ENCODE measurements around the gene SAMD5. TPM values are rescaled to one million over a fixed set of nuclear protein-coding genes. Genes with fewer than 3 reads are reported as not detected.

SAMD5 gene
- total RNA-seq = 0.39 TPM
- long read RNA-seq = 0 reads

DNA sequence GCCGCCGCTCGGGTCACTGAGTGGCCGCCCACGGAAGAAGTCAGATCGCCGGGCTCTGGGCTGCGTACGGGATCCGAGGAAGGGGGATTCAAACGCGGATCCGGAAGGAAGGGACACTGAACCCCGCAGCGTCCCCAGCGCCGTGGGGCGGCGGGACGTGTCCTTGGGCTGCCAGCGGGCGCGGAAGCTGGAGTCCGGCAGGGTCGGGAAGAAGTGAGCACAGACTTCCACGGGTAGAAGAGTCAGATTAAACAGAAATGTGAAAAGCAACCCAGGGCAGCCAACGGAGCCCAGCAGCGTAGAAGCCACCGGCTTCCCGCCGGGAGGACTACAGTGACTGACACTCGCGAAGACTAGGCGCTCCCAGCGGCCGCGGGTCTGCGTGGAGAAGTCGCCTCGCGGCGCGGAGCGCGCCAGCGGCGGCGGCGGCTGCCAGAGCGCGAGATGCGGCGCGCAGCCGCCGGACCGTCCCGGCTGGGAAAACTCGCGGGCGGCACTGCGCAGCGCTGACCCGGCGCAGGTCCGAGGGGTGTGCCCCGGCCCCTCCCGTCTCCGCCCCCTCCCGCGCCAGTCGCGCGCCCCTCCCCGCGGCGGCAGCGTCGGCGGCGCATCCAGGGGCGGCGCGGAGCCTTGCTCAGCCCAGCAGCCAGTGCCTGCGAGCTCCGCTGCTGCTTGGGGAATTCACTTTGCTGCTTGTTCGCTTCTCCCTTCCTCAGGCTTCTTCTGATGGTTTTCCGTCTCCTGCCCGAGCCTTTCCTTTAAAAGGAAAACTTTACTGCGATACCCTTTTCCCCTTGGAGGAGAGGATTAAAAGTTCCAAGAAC, at the start of gene SAMD5:
SAMD5 (plus strand) TSS at position 649 of the 824 bp plus-strand sequence. CDS start 239 bp downstream, outside the sequence.
- peak; percentile 89 for DNase-seq (ENCODE audit: low spot score)

DNA sequence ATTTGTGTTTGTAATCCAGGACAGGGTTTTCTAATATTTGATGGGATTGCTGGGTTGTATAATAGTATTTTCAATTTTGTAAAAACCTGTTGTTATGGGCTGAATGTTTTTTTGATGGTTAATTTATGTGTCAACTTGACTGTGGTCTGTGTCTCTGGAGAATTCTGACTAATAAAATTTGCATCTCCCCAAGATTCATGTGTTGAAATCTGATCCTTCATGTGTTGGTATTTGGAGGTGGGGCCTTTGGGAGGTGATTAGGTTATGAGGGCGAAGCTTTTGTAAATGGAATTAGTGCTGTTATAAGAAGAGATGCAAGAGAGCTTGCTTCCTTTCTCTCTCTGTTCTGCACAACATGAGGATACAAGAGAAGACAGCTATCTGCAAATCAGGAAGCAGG, 48.7 kb upstream of the SAMD5 start:
- no peak for DNase-seq (ENCODE audit: low spot score)

DNA sequence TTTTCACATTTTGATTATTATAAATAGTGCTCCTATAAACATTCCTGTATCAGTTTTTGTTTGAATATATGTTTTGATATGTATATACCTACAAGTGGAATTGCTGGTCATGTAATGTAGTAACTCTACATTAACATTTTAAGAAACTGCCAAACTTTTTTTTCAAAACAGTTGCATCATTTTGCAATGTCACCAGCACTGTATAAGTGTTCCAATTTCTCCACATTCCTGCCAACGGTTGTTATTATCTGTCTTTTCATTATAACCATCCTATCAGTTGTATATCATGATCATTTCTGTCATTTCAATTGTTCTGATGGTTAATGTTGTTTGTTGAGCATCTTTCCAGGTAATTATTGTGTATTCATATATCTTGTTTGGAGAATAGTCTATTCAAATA, 44.8 kb upstream of the SAMD5 start:
- no peak for DNase-seq (ENCODE audit: low spot score)

DNA sequence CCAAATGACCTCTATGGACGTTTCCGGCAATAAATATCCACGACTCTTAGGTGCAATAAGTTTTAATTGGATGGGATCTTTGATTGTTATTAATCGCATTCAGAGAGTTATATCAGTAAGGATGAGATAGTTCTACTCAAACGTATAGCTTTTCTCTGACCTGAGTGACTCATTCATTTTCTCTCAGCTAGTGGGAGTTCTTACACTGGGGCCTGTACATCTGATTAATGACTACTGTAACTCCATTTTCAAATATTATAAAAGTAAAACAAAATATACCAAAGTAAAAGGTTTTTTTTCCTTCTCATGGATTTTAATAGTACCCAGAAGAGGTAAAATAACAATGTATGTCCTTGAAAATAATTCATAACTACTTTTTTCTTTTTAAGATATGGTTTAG, 41.1 kb upstream of the SAMD5 start:
- DNase-seq (ENCODE audit: low spot score) = no peak

DNA sequence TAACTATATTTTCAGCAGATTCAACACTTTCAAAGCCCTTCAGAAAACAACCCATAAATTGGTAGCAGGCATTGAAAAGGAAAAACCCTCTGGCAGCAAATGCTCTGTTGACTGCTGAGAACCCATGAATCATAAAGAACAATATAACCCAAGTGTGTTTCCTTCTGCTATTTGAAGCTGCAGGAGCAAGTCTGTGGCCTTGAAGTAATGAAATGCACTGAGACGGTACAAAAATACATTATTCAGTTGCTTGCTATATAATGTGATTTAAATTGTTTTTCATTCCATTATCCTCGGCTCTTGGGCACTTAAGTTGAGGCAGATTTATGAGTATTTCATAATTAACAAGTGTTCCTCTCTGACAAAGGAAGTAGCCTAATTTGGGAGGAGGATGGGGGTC, 40.6 kb upstream of the SAMD5 start:
- DNase-seq (ENCODE audit: low spot score) = no peak

DNA sequence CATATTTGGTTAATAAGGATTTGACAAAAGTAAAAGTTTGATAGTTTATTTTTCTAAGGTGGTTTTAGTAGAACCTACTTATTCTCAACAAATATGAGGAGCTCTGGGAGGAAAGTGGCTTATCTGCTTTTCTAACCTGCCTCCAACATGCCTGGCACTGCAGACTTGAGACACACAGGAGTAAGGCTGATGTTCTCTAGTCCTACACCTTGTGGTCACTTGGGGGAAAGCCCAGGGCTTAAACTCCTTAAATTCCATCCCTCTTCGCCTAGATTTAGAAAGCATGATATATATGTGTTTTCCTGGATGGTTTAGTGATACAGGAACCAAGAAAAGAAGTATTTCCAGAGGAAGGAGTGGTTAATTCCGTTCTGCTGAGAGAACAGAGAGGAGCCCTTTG, 39.9 kb upstream of the SAMD5 start:
- DNase-seq (ENCODE audit: low spot score) = no peak

DNA sequence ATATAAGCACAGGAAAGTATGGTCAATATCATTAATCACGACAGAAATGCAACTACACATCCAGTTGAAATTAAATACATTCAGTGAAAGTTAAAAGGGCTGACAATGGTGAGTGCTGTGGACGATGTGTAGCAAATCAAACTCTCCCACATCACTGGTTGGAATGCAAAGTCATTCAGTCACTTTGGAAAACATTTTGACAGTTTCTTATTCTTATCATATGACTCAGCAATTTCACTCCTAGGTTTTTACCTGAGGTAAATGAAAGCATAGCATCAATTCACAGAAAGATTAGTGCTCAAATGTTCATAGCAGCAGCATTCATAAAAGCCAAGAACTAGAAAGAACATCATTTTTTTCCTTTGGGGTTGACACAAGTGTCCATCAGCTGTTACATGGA, 28.6 kb upstream of the SAMD5 start:
- no peak for DNase-seq (ENCODE audit: low spot score)

DNA sequence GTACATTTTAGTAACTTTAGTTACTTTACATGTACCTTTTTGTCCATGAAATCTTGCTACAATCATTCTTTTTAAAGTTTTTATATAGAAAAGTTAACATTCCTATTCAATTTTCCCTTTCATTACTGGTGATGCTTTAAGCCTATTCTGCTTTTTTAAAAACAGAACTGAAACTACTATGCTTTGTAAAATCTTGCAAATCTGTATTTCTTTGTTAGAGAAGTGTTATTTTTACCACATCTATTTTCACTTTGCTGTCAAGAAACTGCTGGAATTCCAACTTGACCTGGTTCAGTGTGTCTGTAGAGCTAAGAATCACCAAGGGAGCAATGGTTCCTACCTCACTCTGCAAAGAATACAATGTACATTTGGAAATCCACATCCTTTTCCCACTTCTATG, 21.8 kb upstream of the SAMD5 start:
- DNase-seq (ENCODE audit: low spot score) = no peak

DNA sequence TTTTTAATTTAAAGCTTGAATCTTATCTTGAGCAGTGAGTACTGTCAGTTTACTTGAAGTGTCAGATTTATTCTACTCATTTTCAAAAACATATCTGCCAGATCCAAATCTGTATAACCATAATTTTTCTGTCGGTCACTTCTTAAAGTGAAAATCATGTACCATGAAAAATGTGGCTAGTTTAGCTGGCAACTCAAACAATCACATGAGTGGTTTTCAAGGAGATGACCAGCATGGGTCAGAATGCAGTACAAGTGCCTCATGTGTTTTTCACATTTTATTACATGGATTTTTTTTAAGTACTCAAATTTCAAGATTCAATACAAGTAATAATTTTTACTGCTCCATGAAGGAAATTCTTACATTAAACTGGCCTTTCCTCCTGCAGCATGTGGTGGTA, 11.0 kb upstream of the SAMD5 start:
- DNase-seq (ENCODE audit: low spot score) = no peak

DNA sequence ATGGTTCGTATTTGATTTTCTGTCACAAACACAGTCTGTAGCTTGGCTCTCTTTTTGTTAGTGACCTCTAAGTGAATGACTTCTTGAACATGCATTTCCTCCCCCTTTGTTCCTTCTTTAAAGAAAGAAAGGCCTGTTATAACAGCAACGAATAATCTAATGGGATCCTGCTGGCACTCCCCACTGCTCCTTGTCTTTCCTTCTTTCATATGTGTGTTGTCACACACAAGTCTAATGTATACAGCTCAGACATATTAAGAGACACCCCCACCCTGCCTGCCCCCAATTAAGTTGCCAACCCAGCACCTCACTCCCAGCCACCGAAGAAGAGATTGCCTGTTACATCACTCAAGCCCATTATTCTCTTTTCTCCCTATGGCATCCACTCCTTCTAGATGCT, 4.9 kb upstream of the SAMD5 start:
- DNase-seq (ENCODE audit: low spot score) = no peak

DNA sequence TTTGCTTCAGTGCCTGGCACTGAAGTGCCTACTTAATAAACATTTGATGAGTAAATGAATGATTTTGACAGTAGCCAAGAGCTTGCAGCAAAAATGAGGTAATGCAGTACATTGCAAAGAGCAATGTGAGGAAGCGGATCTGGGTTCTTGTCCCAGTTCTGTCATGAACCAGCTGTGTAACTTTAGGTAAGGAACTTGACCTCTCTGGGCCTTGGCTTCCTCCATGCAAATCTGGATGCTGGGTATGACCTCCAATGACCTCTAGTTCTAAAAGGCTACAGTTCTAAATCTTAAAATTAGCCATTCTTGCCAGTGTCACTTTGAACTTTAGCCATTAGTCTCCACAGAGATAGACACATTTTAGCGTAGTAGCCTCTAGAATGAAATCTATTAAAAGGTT, 3.6 kb upstream of the SAMD5 start:
- no peak for DNase-seq (ENCODE audit: low spot score)

DNA sequence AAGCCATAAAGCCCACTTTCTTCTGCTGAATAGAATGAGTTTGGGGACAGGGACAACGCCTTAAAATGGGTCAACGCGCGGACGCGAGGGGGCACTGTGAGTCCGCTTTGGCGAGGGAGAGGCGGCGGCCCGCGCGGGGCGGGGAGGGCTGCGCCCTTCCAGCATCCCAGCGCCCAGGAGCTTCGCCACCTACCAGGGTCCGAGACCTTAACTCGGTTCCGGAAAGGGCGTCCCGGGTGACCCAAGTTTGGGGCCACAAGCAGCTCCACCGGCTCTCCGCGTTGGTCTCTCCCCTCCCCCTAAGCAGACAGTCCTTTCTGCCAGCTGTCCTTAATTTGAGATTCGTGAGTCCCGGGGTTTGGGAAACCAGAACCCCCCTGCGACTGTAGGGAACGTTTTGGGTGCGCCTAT, 1.8 kb upstream of the SAMD5 start:
- peak; percentile 91 for DNase-seq (ENCODE audit: low spot score)

DNA sequence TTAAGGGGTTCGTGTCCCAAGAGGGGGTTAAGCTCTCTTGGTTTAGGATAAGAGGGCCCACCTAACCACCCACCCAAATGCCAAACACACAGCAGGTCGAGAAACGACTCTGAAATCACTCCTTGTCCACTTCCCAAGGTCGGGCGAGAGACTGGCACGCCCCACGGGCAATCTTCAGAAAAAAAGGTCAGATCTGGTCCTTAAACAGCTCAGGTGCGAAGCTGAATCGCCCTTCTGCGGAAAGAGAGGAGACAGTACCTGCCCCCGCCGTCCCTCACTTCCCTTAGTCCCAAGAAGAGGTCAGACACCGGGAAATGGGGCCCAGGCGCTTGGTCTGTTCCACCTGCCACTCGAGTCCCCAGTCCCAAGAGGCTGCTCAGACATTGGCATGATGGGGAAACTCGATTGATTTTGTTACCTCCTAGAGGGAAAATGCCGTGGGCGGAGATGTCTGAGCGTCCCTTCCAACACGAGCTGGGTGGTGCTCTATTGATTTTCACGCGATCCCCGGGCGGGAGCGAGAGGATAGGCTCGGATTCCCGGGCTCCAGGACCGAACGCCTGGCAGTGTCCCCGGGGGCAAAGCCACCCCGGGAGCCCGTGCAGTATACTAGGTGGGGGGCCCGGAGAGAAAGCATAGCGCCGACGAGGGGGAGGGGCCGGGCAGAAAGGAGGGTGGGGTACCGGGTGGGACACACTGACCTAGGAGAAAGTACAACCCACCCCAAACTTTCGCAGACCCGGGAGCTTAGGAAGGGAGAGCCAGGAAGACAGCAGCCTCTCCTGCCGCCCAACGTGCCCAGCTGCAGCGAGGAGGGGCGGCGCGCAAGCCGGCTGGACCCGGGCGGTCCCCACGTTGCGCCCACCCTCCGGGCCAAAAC, 1.1 kb upstream of the SAMD5 start:
- DNase-seq (ENCODE audit: low spot score) = no peak

DNA sequence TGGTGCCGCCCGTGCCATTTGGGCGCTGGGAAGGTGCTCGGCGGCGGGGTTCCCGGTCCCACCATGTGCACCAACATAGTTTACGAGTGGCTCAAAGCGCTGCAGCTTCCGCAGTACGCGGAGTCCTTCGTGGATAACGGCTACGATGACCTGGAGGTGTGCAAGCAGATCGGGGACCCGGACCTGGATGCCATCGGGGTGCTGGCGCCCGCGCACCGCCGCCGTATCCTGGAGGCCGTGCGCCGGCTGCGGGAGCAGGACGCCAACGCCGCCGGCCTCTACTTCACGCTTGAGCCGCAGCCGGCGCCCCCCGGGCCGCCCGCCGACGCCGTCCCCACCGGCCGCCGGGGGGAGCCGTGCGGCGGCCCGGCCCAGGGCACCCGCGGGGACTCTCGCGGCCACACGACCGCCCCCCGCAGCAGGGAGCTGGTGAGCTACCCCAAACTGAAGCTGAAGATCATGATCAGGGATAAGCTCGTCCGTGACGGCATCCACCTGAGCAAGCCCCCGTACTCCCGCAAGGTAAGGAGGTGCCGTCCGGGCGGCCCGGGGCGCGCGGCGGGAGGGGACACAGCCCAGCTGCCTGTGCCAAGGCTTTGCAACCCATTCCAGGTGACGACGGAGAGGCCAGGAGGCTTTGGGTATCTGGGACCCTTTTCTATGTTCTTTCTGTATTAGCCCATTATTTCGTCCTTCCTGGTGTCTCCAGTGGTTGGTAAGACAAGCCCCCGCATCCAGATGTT, 547 bp downstream of the SAMD5 start:
- DNase-seq (ENCODE audit: low spot score) = no peak

DNA sequence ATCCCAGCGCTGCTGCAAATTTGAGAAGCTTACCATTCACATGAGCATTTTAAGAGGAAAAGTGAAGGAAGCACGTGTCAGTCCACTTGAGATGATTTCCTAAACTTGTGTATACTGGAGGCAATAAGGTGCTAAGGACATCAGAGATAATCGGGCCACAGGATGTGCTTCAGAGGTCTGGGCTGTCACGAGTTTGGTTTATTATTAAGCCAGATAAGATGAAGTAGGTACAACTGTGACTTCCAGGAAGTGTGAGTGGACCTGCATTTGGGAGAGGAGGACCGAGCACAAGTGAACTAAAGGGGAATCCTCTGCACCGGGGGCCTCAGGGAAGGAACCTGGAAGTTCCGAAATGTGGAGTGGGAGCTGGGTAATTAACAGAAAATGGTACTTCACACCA, 1.4 kb downstream of the SAMD5 start:
- no peak for DNase-seq (ENCODE audit: low spot score)

DNA sequence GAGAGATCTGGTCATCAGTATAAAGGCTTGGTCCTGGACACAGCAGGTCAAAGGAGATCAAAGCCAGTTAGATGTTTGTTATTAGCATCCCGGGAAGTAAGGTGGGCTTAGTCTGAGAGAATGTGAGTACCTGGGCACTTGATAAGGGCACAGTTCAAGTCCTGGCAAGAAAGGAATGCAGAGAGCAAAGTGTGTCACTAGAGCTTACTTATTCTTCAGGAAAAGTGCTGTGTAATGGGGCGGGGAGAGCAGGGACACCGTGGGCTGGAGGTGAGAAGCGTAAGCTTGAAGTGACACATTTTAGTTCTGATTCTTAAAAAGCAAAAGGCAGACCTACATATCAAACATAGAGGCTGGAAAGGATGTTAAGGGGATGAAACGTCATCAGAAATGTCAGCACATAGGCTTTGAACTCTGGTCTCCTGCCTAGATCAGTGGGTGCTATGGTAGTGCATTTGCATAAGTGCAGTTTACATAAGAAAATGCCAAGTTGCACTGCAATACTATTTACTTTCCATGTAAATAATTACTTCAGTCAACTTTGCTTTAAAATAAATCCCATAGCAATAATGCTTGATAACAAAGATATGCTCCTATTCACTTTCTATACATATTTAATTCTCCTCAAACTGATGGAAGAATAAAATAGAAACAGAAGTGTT, 2.6 kb downstream of the SAMD5 start:
- no peak for DNase-seq (ENCODE audit: low spot score)

DNA sequence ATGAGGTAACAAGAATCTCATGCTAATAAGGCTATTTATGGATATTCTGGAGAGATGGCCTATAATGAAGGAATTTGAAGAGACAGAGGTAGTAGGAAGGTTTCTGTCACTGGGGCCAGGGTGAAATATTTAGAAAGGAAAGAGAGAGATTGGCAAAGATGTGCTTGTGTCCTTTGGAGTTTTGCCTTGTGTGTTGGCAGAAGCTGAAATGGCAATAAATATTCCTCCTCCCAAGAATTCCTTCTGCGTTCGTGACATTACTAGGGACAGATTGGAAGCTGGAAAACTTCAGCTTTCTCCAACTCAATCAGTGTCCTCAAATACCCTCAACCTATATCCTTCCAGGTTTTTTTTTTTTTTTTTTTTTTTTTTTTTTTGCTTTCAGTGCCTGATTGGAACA, 6.3 kb downstream of the SAMD5 start:
- no peak for DNase-seq (ENCODE audit: low spot score)

DNA sequence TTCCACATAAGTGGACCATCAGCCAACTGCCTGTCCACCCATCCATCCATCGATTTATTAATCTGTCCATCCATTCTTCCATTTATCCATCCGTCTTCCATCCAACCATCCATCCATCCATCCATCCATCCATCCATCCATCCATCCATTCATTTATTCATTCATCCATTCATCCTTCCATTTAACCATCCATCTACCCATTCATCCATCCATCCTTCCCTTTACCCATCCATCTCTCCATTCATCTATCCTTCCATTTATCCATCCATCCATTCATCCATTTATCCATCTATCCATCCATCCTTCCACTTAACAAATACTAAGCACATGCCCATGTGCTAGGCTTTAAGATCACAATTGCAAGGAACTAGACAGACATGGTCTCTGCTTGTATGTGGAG, 6.8 kb downstream of the SAMD5 start:
- DNase-seq (ENCODE audit: low spot score) = no peak

DNA sequence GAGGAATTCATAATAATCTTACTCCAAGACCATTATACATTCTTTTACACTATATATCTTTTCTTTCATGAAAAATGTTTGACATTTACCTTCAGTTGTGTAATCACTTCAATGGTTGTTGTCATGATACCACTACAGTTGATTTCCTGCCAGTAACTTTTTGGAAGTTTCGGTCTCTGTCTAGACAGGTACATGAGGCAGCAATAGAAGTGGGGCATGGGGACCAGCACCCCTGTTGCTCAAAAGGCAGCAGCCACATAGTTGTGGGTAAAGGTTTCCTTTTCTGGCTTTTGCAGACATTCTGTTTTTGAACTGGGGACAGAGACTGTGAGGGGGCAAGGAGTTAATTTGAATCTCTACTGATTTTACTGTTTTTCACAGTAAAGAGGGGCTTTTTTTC, 14.1 kb downstream of the SAMD5 start:
- no peak for DNase-seq (ENCODE audit: low spot score)

DNA sequence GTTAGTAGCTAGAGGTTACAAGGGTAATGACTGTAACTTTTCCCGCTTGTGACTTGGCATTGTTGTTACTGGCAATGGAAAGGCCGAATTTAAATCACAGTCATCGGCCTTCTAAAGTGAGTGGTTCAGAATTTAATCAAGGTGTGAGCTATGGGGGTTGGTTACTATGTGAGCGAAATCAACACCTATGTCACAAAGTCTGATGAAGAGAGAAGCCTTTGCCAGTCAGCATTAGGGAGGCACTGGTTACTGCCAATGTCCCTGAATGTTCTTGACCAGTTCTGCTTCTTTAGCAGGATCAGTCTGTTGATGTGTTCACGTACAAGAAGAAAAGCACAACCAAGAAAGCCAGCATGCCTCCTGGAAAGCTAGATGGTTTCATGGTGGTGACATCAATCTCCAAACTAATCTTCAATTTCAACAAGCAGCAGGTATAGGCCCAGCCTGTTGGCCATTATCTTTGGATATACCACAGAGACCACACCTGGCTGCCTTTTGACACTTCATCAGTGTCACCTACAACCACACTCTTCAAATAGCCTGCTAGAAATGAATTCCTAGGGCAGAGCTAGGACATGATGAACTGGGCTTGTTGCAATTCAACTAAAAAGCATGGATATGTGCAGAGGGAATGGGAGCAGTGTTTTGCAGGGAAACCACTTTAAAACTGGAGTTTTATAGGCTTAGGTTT, 17.2 kb downstream of the SAMD5 start:
- DNase-seq (ENCODE audit: low spot score) = no peak

DNA sequence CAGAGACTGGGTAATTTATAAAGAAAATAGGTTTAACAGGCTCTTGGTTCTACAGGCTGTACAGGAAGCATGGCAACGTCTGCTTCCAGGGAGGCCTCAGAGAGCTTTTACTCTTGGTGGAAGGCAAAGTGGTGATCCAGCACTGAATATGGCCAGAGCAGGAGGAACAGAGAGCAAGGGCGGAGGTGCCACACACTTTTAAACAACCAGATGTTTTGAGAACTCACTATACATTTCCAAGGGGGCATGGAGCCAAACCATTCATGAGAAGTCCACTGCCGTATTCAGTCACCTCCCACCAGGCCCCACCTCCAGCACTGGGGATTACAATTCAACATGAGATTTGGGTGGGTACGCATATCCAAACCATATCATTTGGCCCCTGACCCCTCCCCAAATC, 18.7 kb downstream of the SAMD5 start:
- no peak for DNase-seq (ENCODE audit: low spot score)

Data from mesenteric fat pad (tissue), 1 donor.